ENCODE data around the gene SIX4. TPM values are rescaled to one million over a fixed set of nuclear protein-coding genes. Genes with fewer than 3 reads are reported as not detected.

SIX4 gene
- total RNA-seq, 1 donor from 2014 or later, result 9.5 TPM

DNA sequence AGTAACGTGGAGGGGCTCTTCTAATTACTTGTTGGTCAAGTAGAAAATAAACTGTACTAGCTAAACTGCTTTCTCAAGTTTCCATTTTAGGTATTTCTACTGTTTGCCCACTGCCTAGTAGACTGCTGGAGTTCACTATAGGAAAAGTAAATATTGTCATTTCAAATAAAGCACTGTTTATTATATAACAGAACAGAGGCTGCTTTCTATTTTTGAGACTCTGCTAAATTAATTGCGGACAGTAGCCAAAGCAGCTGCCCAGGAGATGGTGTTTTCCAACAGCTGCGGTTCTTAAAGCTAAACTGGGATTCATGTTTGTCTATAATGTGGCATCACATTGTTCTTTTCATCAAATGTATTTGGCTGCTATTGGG is 59.0 kb downstream of the SIX4 start:
- TF ChIP-seq, protein P1, sequence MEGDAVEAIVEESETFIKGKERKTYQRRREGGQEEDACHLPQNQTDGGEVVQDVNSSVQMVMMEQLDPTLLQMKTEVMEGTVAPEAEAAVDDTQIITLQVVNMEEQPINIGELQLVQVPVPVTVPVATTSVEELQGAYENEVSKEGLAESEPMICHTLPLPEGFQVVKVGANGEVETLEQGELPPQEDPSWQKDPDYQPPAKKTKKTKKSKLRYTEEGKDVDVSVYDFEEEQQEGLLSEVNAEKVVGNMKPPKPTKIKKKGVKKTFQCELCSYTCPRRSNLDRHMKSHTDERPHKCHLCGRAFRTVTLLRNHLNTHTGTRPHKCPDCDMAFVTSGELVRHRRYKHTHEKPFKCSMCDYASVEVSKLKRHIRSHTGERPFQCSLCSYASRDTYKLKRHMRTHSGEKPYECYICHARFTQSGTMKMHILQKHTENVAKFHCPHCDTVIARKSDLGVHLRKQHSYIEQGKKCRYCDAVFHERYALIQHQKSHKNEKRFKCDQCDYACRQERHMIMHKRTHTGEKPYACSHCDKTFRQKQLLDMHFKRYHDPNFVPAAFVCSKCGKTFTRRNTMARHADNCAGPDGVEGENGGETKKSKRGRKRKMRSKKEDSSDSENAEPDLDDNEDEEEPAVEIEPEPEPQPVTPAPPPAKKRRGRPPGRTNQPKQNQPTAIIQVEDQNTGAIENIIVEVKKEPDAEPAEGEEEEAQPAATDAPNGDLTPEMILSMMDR (conservative IDR thresholded peaks at IDR 0.05; ENCODE audit: low read depth, low read length), result no peak
- no peak overlapping the region for H3K4me3 ChIP-seq (ENCODE audit: low read depth, low read length)
- no peak for DNase-seq (ENCODE audit: low read depth)

DNA sequence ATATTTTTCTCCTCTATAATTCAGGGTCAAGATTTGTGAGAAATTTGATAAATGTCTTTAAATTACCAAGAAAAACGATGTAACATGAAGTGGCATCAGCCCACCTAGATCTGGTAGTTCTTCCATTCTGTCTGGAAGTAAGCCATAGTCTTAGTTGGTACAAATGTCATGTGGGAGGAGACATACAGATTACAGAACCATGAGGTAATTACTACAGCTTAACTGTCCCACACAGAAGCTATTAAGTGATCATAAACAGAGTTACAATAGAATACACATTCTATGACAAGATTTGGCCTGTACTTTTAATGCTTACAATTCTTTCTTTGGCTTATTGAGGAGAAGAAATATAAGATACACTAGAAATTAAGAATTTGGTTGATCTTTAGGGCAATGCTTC is 61.2 kb downstream of the SIX4 start:
- TF ChIP-seq, protein P1 (conservative IDR thresholded peaks at IDR 0.05; ENCODE audit: low read depth, low read length), result no peak
- H3K4me3 ChIP-seq (ENCODE audit: low read depth, low read length), result no peak overlapping the region
- no peak for DNase-seq (ENCODE audit: low read depth)

DNA sequence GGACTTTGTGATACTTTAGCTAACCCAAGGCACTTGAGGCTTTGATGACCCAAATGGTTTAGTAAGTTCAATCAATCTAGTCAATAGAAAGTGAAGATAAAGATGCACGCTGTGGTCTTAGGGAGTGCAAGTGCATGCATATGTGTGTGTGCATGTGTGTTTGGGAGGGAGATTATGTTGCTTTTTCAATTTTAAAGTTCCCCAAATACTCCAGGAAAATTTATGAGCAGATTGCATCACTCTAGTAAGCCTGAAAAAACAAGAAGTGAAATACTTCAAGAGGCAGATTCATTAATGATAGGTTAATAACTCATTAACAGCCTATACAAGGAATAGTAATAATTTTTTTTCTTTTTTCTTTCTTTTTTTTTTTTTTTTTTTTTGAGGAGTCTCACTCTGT is 62.4 kb downstream of the SIX4 start:
- H3K4me3 ChIP-seq (ENCODE audit: low read depth, low read length), result no peak overlapping the region
- no peak for DNase-seq (ENCODE audit: low read depth)
- TF ChIP-seq, protein P1 (conservative IDR thresholded peaks at IDR 0.05; ENCODE audit: low read depth, low read length), result no peak

Other genes starting within 250 kb of the SIX4 start
- 1.2 TPM in 1 of 2 replicates, not detected in the other for gene C14orf39, start 238.3 kb downstream of the SIX4 start, total RNA-seq
- not detected in 2 replicates for gene SIX6, start 215.2 kb downstream of the SIX4 start, total RNA-seq
- gene SIX1, start 74.9 kb downstream of the SIX4 start, total RNA-seq, result 4.6 and 6.5 TPM in 2 replicates
- gene MNAT1, start 10.4 kb upstream of the SIX4 start, total RNA-seq, result 57.2 and 75.4 TPM in 2 replicates

Data from epithelial cell of proximal tubule (primary cell).